ENCODE results near the gene COCH.

Gene COCH

DNA sequence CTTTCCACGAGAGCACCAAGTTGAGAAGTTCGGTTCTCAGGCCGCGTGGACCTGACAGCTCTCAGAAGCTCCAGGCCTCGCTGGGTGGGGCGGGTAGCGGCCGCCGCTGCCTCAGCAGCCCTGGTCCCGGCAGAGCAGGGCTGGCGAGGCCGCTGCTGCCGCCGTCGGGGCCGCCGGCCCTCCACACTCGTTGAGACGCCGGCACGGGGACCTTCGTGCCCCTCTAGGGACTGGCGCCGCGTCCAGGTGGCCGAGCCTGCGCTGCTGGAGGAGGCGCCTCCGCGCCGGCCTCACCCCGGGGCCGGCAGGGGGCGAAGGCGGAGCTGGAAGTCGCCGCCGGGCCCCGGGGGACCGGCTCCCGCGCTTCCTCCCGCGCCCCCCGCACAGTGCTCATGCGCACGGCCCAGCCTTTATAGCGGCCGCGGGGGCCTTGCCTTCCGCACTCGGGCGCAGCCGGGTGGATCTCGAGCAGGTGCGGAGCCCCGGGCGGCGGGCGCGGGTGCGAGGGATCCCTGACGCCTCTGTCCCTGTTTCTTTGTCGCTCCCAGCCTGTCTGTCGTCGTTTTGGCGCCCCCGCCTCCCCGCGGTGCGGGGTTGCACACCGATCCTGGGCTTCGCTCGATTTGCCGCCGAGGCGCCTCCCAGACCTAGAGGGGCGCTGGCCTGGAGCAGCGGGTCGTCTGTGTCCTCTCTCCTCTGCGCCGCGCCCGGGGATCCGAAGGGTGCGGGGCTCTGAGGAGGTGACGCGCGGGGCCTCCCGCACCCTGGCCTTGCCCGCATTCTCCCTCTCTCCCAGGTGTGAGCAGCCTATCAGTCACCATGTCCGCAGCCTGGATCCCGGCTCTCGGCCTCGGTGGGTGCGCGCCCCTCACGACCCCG, at the start of gene COCH:
TSS of gene COCH (plus strand) at position 440 of the 879 bp plus-strand sequence. CDS start at position 820, 380 bp downstream.
- H3K27ac ChIP-seq = no peak within 1 kb of the TSS; the same call in 1 of the 2 replicates

DNA sequence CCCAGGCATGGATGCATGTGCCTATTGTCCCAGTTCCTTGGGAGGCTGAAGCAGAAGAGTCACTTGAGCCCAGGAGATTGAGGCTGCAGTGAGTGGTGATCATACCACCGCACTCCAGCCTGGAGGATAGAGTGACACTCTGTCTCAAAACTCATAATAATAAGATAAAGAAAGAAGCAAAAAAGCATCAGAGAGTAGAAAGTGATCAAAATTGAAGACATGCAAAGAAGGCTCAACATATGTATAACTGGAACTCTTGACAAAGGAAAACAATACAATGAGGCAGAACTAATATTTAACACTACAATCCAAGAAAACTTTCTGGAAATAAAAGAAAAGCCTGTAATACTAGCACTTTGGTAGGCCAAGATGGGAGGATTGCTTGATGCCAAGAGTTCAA, 48.3 kb upstream of the COCH start:
- Histone ChIP-seq H3K36me3 (ENCODE audit: insufficient read depth, low read length) (no peaks in the 10 kb centered on the region), H3K27ac (no peak overlapping the region), H3K9ac (ENCODE audit: insufficient read length) (no peak overlapping the region), H3K4me3 (no peak overlapping the region), H3K9me3 (ENCODE audit: low read depth, low read length) (no peaks in the 10 kb centered on the region)
- no peak for TF ChIP-seq POLR2AphosphoS5 (IDR thresholded peaks at IDR 0.05; ENCODE audit: borderline replicate concordance, low read depth, low read length)
- TF ChIP-seq FOXP2 (optimal IDR thresholded peaks at IDR 0.05; ENCODE audit: control extremely low read depth, extremely low read length, insufficient read depth) = no peak
- TF ChIP-seq EZH2 (IDR thresholded peaks at IDR 0.05) = no peak
- no peak for DNase-seq (ENCODE audit: low read depth, low spot score)

More for the DNA sequence above, at the start of gene COCH:
- Histone ChIP-seq H3K4me3 (peak within 1 kb of the TSS; percentile 97), H3K9ac (ENCODE audit: insufficient read length) (peak within 1 kb of the TSS; percentile 93), H3K9me3 (ENCODE audit: low read depth, low read length) (no peaks in the 10 kb centered on the region), H3K36me3 (ENCODE audit: insufficient read depth, low read length) (peaks cover 22% of the 10 kb centered on the region)
- DNase-seq (ENCODE audit: low read depth, low spot score) = no peak
- TF ChIP-seq POLR2AphosphoS5 (IDR thresholded peaks at IDR 0.05; ENCODE audit: borderline replicate concordance, low read depth, low read length) (peak; percentile 93), FOXP2 (optimal IDR thresholded peaks at IDR 0.05; ENCODE audit: control extremely low read depth, extremely low read length, insufficient read depth) (no peak)

GRCh38 chr14:30829853-30830252, 44.5 kb upstream of the COCH start:
- no peak for DNase-seq (ENCODE audit: low read depth, low spot score)
- no peak overlapping the region for H3K27ac ChIP-seq
- no peak overlapping the region for H3K4me3 ChIP-seq
- TF ChIP-seq POLR2AphosphoS5 (IDR thresholded peaks at IDR 0.05; ENCODE audit: borderline replicate concordance, low read depth, low read length) (no peak), EZH2 (IDR thresholded peaks at IDR 0.05) (no peak), FOXP2 (optimal IDR thresholded peaks at IDR 0.05; ENCODE audit: control extremely low read depth, extremely low read length, insufficient read depth) (no peak)
- no peak overlapping the region for H3K9ac ChIP-seq (ENCODE audit: insufficient read length)
- H3K9me3 ChIP-seq (ENCODE audit: low read depth, low read length) = no peaks in the 10 kb centered on the region
- H3K36me3 ChIP-seq (ENCODE audit: insufficient read depth, low read length) = no peaks in the 10 kb centered on the region

GRCh38 chr14:30834353-30834752, 40.0 kb upstream of the COCH start:
- Histone ChIP-seq H3K36me3 (ENCODE audit: insufficient read depth, low read length) (no peaks in the 10 kb centered on the region), H3K27ac (no peak overlapping the region), H3K9me3 (ENCODE audit: low read depth, low read length) (no peaks in the 10 kb centered on the region), H3K9ac (ENCODE audit: insufficient read length) (no peak overlapping the region), H3K4me3 (no peak overlapping the region)
- DNase-seq (ENCODE audit: low read depth, low spot score) = no peak
- TF ChIP-seq EZH2 (IDR thresholded peaks at IDR 0.05) (no peak), POLR2AphosphoS5 (IDR thresholded peaks at IDR 0.05; ENCODE audit: borderline replicate concordance, low read depth, low read length) (no peak), FOXP2 (optimal IDR thresholded peaks at IDR 0.05; ENCODE audit: control extremely low read depth, extremely low read length, insufficient read depth) (no peak)

GRCh38 chr14:30838351-30838750, 36.0 kb upstream of the COCH start:
- no peak overlapping the region for H3K9ac ChIP-seq (ENCODE audit: insufficient read length)
- no peaks in the 10 kb centered on the region for H3K36me3 ChIP-seq (ENCODE audit: insufficient read depth, low read length)
- H3K4me3 ChIP-seq = no peak overlapping the region
- no peak for DNase-seq (ENCODE audit: low read depth, low spot score)
- TF ChIP-seq POLR2AphosphoS5 (IDR thresholded peaks at IDR 0.05; ENCODE audit: borderline replicate concordance, low read depth, low read length) (no peak), FOXP2 (optimal IDR thresholded peaks at IDR 0.05; ENCODE audit: control extremely low read depth, extremely low read length, insufficient read depth) (no peak), EZH2 (IDR thresholded peaks at IDR 0.05) (no peak)
- H3K27ac ChIP-seq = no peak overlapping the region
- no peaks in the 10 kb centered on the region for H3K9me3 ChIP-seq (ENCODE audit: low read depth, low read length)

- Histone ChIP-seq H3K9ac (ENCODE audit: insufficient read length) (no peak overlapping the region), H3K36me3 (ENCODE audit: insufficient read depth, low read length) (no peaks in the 10 kb centered on the region), H3K27ac (no peak overlapping the region), H3K9me3 (ENCODE audit: low read depth, low read length) (no peaks in the 10 kb centered on the region), H3K4me3 (no peak overlapping the region)
- DNase-seq (ENCODE audit: low read depth, low spot score) = no peak
- TF ChIP-seq EZH2 (IDR thresholded peaks at IDR 0.05) (no peak), FOXP2 (optimal IDR thresholded peaks at IDR 0.05; ENCODE audit: control extremely low read depth, extremely low read length, insufficient read depth) (no peak), POLR2AphosphoS5 (IDR thresholded peaks at IDR 0.05; ENCODE audit: borderline replicate concordance, low read depth, low read length) (no peak)
Observed at GRCh38 chr14:30840086-30840779, 34.1 kb upstream of the COCH start.

- Histone ChIP-seq H3K36me3 (ENCODE audit: insufficient read depth, low read length) (no peaks in the 10 kb centered on the region), H3K4me3 (no peak overlapping the region), H3K9ac (ENCODE audit: insufficient read length) (no peak overlapping the region), H3K9me3 (ENCODE audit: low read depth, low read length) (no peaks in the 10 kb centered on the region), H3K27ac (no peak overlapping the region)
- no peak for TF ChIP-seq EZH2 (IDR thresholded peaks at IDR 0.05)
- TF ChIP-seq FOXP2 (optimal IDR thresholded peaks at IDR 0.05; ENCODE audit: control extremely low read depth, extremely low read length, insufficient read depth) = no peak
- TF ChIP-seq POLR2AphosphoS5 (IDR thresholded peaks at IDR 0.05; ENCODE audit: borderline replicate concordance, low read depth, low read length) = no peak
- no peak for DNase-seq (ENCODE audit: low read depth, low spot score)
Observed at GRCh38 chr14:30842431-30842830, 31.9 kb upstream of the COCH start.

DNA sequence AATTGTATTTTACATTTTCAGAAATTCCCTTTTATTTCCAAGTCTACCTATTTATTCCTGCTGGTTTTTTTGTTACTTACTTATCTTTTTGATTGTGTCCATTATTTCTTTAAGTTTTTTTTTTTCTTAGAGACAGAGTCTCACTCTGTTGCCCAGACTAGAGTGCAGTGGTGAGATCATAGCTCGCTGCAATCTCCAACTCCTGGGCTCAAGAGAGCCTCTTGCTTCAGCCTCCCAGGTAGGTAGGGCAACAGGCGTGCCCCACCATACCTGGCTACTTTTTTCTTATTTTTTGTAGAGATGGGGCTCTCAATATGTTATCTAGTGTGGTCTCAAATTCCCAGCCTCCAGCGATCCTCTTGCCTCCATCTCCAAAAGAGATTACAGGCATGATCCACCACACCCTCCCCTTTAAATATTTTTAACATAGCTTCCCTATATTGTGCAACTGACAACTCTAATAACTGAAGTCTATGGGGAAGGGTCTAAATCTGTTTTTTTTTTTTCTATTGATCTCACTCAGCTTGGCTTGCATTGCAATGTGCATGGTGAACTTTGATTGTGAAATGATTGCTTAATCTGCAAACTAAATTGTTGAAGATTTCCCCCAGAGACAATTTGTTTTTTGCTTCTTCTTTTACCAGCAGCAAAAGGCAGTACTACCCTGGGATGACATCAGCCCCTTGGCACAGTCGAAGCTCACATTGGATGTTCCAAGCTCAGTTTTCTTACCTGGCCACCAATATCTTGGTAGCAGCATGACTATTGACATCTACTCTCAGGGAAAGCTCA, 25.7 kb upstream of the COCH start:
- H3K36me3 ChIP-seq (ENCODE audit: insufficient read depth, low read length) = no peaks in the 10 kb centered on the region
- TF ChIP-seq POLR2AphosphoS5 (IDR thresholded peaks at IDR 0.05; ENCODE audit: borderline replicate concordance, low read depth, low read length) (no peak), FOXP2 (optimal IDR thresholded peaks at IDR 0.05; ENCODE audit: control extremely low read depth, extremely low read length, insufficient read depth) (no peak), EZH2 (IDR thresholded peaks at IDR 0.05) (no peak)
- no peaks in the 10 kb centered on the region for H3K9me3 ChIP-seq (ENCODE audit: low read depth, low read length)
- no peak overlapping the region for H3K4me3 ChIP-seq
- no peak overlapping the region for H3K27ac ChIP-seq
- no peak overlapping the region for H3K9ac ChIP-seq (ENCODE audit: insufficient read length)
- DNase-seq (ENCODE audit: low read depth, low spot score) = no peak

Measured in SK-N-MC (cell line).